GM21576 (cell line): Measurements from ENCODE around the gene WDR11.
A peak's percentile ranks its signal among the peaks of the same experiment; 100 is the strongest.
"Not testable (repeated sequence)": the region's sequence is repeated elsewhere in the genome, so short reads cannot be mapped to it uniquely, and the experiment has no call there.

ENCODE experiments used
- ATAC-seq: cut with Tn5 transposase; IDR thresholded peaks from one replicate; pipeline ENCODE4 v1.9.1; 2021; ENCODE audit warnings: mild to moderate bottlenecking, moderate library complexity; ENCODE audit not compliant: unreplicated experiment

Gene WDR11

DNA sequence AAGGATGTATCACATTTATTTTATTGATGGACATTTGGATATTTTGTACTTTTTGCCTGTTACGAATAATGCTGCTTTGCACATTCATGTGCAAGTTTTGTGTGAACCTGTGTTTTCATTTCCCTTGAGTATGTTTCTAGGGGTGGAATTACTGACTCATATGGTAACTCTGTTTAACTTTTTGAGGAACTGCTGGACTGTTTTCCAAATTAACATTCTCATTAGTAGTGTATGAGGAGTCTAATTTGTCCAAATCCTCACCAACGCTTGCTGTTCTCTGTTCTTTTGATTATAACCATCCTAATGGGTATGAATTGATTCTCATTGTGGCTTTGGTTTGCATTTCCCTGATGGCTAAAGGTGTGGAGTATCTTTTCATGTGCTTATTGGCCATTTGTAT is 3.2 kb downstream of the WDR11 start:
- ATAC-seq, result no peak

DNA sequence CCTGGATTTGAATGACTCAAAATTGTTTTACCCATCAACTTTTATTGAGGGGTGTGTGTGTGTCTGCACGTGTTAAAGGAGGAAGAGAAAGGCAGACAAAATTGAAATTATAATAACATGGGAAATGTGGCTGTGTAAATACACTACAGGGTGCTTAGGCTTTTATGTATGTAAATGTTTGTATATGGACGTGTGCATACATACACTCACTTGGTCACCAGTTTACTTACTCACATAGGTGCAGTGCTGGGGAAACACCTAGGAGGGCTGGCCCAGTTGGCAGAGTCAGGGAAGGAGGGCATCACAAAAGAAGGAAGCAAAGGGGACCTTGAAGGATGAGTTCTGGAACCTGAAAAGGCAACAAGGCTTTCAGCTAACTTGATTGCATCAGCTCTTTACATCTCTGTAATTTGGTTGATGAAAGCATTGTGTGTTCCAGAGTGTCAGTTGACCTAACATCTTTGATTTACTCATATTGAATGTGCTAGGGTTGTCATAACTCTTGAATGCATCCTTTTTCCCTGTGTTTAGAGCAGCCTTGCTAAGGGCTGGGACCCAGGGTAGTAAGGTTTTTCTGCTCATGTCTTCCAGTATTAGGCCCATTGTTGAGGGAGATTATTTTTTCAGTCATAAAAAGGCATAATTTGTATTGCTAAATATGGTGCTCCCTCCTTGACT is 10.2 kb downstream of the WDR11 start:
- ATAC-seq, result no peak

GRCh38 chr10:120873741-120874140 is 22.6 kb downstream of the WDR11 start:
- no peak for ATAC-seq

DNA sequence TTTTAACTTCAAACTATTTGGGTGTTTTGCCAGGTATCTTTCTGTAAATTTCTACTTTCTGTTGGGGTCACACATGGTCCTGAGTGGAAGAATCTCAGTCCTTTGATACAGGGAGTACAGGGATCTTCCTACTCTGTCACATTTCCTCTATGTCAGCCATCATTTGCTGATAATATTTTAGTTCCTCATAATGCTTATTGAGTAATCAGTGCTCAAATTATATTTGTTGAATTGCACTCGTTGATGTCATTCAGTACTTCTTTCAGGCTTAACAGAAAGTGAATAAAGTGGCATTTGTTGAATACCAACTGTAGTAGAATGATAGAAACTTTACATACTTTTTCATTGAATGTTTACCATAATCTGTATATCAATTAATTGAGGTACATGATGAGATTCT is 31.9 kb downstream of the WDR11 start:
- no peak for ATAC-seq

GRCh38 chr10:120887482-120887881 is 36.3 kb downstream of the WDR11 start:
- no peak for ATAC-seq

GRCh38 chr10:120891365-120891764 is 40.2 kb downstream of the WDR11 start:
- ATAC-seq, result no peak

DNA sequence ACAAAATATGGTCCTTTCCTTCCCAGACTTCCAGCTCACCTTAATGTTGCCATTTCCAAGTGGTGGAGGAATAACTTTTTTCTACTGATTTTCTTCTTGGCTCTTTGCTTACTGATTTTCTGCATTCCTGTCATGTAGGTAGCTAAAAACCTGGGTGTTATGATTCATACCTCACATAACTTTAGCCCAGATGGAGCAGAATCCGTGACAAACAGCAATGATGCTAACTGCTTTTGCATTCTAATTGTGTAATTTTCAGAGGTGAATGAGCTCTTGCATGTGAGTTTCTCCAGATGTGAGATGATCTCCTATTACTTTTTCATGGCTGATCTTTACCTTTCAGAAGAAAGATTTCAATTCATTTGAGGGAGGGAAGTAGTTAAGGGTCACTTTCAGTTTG is 43.4 kb downstream of the WDR11 start:
- ATAC-seq, result no peak

- ATAC-seq, result no peak
Observed at GRCh38 chr10:120897343-120897742, 46.2 kb downstream of the WDR11 start.

GRCh38 chr10:120905268-120905667 is 54.1 kb downstream of the WDR11 start:
- ATAC-seq, result no peak

- ATAC-seq, result no peak
Observed at GRCh38 chr10:120917521-120918250, 66.5 kb downstream of the WDR11 start.

DNA sequence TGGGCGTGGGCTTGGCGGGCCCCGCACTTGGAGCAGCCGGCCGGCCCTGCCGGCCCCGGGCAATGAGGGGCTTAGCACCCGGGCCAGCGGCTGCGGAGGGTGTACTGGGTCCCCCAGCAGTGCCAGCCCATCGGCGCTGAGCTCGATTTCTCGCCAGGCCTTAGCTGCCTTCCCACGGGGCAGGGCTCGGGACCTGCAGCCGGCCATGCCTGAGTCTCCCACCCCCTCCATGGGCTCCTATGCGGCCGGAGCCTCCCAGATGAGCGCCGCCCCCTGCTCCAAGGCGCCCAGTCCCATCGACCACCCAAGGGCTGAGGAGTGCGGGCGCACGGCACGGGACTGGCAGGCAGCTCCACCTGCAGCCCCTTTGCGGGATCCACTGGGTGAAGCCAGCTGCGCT is 72.7 kb downstream of the WDR11 start:
- ATAC-seq, result not testable (repeated sequence)

GRCh38 chr10:120926611-120927010 is 75.4 kb downstream of the WDR11 start:
- ATAC-seq, result no peak

DNA sequence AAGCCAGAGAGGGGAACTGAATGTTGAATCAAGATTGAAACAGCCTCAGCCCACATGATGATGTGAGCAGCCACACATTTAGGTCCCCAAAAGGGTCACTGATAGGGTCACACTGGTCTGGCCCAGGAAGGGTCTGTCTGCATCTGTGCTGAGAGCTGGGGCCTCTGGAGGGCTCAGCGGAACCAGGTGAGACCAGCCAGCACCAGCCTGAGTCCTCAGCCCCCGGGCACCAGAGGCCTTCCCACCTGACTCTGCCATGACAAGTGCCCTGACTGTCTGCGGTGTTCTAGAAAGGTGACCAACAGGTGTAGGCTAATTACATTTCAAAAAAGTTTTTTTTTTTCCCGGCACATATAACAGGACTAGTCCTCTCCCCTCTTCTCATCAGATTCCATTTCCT is 76.2 kb downstream of the WDR11 start:
- ATAC-seq, result no peak

DNA sequence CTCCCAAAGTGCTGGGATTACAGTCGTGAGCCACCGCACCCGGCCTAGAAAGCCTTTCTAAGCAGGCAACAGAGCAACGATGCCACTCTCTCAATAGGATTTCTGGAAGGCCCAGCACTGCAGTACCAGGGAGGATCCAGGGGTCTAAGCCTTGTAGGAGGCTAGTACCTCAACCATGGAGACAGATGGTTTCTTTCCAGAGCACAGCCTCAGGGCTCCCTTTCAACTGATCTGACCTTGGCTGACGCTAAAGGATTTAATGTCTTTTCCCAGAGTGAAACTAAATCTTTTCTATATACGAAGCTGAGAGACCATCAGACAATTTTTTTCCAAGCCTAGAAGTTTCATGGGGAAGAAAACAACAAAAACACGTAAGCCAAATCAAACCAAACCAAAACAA is 78.0 kb downstream of the WDR11 start:
- no peak for ATAC-seq

- ATAC-seq, result peak; percentile 59
Observed at GRCh38 chr10:120931423-120931822, 80.3 kb downstream of the WDR11 start.

- ATAC-seq, result no peak
Observed at GRCh38 chr10:120931999-120932398, 80.8 kb downstream of the WDR11 start.

DNA sequence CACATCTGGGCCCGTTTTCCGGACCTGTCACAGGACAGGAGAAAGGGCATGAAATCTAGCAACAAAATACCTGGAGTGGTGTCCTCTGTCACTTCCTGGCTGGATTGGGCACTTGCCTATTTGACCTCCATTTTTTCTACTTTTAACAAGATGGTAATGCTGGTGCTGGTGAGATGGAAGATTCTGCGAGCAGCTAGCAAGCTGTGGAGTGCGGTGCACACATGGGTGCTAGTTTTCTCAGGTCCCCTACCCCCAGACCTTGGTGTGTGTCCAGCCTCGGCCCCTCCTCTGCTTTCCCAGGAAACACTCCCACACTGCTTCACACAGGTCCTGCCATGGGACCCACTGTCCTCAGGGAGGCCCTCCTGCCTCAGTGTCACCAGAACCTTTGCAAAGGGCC is 87.7 kb downstream of the WDR11 start:
- no peak for ATAC-seq

GRCh38 chr10:120940299-120940900 is 89.2 kb downstream of the WDR11 start:
- ATAC-seq, result no peak

GRCh38 chr10:120941501-120941900 is 90.3 kb downstream of the WDR11 start:
- no peak for ATAC-seq

DNA sequence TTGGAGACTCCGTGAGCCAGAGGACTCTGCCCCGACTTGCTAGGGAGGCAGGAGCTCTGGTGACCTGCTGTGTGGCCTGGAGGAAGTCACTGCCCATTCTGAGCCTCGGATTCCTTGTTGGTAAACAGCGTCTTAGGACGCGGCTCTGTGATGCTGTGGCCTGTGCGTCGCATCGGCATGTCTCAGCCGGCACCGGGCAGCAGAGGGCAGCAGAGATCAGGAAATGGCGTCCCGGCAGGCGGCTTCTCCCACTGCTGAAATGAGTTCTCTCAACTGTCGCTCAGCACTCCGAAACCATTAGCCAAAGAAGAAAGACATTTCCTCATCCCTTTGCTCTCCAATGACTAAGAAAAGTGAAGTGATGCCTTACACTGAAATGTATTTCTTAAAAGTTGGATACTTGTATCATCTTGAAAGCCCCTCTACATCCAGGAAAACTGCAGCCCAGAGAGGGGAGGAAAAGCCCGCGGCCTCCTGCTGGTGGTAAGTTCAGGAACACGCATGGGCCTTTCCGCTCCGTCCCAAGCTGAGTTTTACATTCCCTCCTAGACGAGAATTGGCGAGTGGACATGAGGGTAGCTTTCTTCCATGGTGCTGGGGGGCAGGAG is 91.7 kb downstream of the WDR11 start:
- peak; percentile 91 for ATAC-seq

GRCh38 chr10:120943542-120943941 is 92.4 kb downstream of the WDR11 start:
- ATAC-seq, result no peak
